NT2/D1 (cell line): ENCODE results near the gene SPATS1.

Experiments
- SUZ12 ChIP-seq: IDR thresholded peaks from 2 replicates; pipeline ENCODE4 v1.6.1; 2011; ENCODE audit not compliant: insufficient read length, insufficient read depth; ENCODE audit errors: extremely low read depth
- YY1 ChIP-seq: IDR thresholded peaks from 2 replicates; pipeline ENCODE4 v1.6.1; 2011; ENCODE audit not compliant: insufficient read length, insufficient read depth

GRCh38 chr6:44301106-44301505 lies 41.3 kb upstream of the SPATS1 start:
- TF ChIP-seq SUZ12 (no peak), YY1 (no peak)
